H1 (cell line): Measurements from ENCODE around the gene TOGARAM1. TPM values are rescaled to one million over a fixed set of nuclear protein-coding genes. Genes with fewer than 3 reads are reported as not detected.

Source experiments
- CTCF ChIA-PET: fragments of 300-600 bp; sonication (Branson Sonifier 250); formaldehyde crosslinking; loops from one replicate; lab custom pipeline; 2021; ENCODE audit not compliant: partially characterized antibody; lab: Charles Lee
- POLR2A ChIA-PET: fragments of 300-600 bp; sonication (Branson Sonifier 250); formaldehyde crosslinking; loops from one replicate; lab custom pipeline; 2021; ENCODE audit warnings: inconsistent platforms; ENCODE audit not compliant: partially characterized antibody; lab: Charles Lee
- DNase-seq, 2 experiments: peaks; one replicate each; pipeline versions ENCODE4 v3.0.0 to v3.0.0-alpha.2; 2010 to 2022; ENCODE audit warnings: low spot score in 2 of 2, low read depth in 1 of 2, mixed read lengths in 1 of 2
- FAIRE-seq: peaks from 2 replicates; lab custom pipeline; 2011; peaks lifted over from hg19 to GRCh38; lab: Jason Lieb, UNC
- H2AFZ ChIP-seq: 2 replicates; pipeline ENCODE4 v1.8.1; 2012; ENCODE audit warnings: low read length, inconsistent platforms
- H2AK5ac ChIP-seq: 2 replicates; pipeline ENCODE4 v1.6.1; 2013; ENCODE audit warnings: low read depth, low read length
- H2BK120ac ChIP-seq: replicated peaks from 2 replicates; pipeline ENCODE3; 2013; ENCODE audit warnings: low read depth, low read length, inconsistent platforms
- H2BK12ac ChIP-seq: 2 replicates; pipeline ENCODE4 v1.6.1; 2013; ENCODE audit warnings: low read depth, low read length
- H2BK15ac ChIP-seq: 2 replicates; pipeline ENCODE4 v1.6.1; 2013; ENCODE audit warnings: low read length
- H2BK20ac ChIP-seq: 2 replicates; pipeline ENCODE4 v1.6.1; 2013; ENCODE audit warnings: low read length
- H2BK5ac ChIP-seq: 2 replicates; pipeline ENCODE4 v1.6.1; 2013; ENCODE audit warnings: low read depth, low read length
- H3K14ac ChIP-seq: 2 replicates; pipeline ENCODE4 v1.6.1; 2013; ENCODE audit warnings: inconsistent platforms; ENCODE audit not compliant: insufficient read length
- H3K18ac ChIP-seq: 2 replicates; pipeline ENCODE4 v1.6.1; 2013; ENCODE audit warnings: low read length; ENCODE audit errors: extremely low read depth
- H3K23ac ChIP-seq: 2 replicates; pipeline ENCODE4 v1.6.1; 2013; ENCODE audit warnings: inconsistent platforms; ENCODE audit not compliant: insufficient read length
- H3K23me2 ChIP-seq: 2 replicates; pipeline ENCODE4 v1.6.1; 2013; ENCODE audit warnings: low read depth, low read length
- H3K27ac ChIP-seq: 2 replicates; pipeline ENCODE4 v1.6.1; 2011; ENCODE audit warnings: low read depth, low read length, inconsistent platforms
- H3K27me3 ChIP-seq, 4 experiments: replicated peaks in 1 of 4; 1 replicate in 1 of 4; 2 replicates in 3 of 4; pipeline versions ENCODE4 v1.6.1 to v1.8.1; 2011 to 2013; ENCODE audit warnings: low read length in 3 of 4, mild to moderate bottlenecking in 3 of 4, inconsistent platforms in 2 of 4, mixed read lengths in 2 of 4, moderate library complexity in 1 of 4; ENCODE audit not compliant: control insufficient read depth in 3 of 4, insufficient read depth in 3 of 4; ENCODE audit errors: extremely low read depth in 1 of 4
- H3K36me3 ChIP-seq, 4 experiments: 2 replicates each; pipeline versions ENCODE4 v1.6.1 to v1.8.1; 2011 to 2013; ENCODE audit warnings: mild to moderate bottlenecking in 4 of 4, low read length in 3 of 4, moderate library complexity in 2 of 4, control low read depth in 1 of 4, inconsistent platforms in 1 of 4; ENCODE audit not compliant: insufficient read depth in 4 of 4, control insufficient read depth in 2 of 4
- H3K4ac ChIP-seq: replicated peaks from 2 replicates; pipeline ENCODE3; 2013; ENCODE audit warnings: low read length, low read depth, mixed read lengths, inconsistent platforms; ENCODE audit not compliant: insufficient read length
- H3K4me1 ChIP-seq, 4 experiments: replicated peaks in 1 of 4; 1 replicate in 1 of 4; 2 replicates in 3 of 4; pipeline versions ENCODE4 v1.6.1 to v1.8.1; 2011 to 2013; ENCODE audit warnings: low read length in 3 of 4, inconsistent platforms in 2 of 4, mixed read lengths in 1 of 4; ENCODE audit not compliant: insufficient read depth in 4 of 4, control insufficient read depth in 3 of 4
- H3K4me2 ChIP-seq, 2 experiments: 2 replicates each; pipeline versions ENCODE4 v1.6.1 to v1.8.1; 2011 to 2013; ENCODE audit warnings: low read depth in 2 of 2, low read length in 2 of 2, control low read depth in 1 of 2, inconsistent platforms in 1 of 2, mild to moderate bottlenecking in 1 of 2; ENCODE audit not compliant: insufficient read depth in 1 of 2
- H3K4me3 ChIP-seq, 4 experiments: fragments of 200-600, 300-600 bp in 1 of 4; sonication (generic), shearing (Covaris generic), sonication (Bioruptor Twin) in 1 of 4; 2 replicates each; pipeline versions ENCODE4 v1.5.1 to v1.8.1; 2011 to 2016; ENCODE audit warnings: low read length in 4 of 4, low read depth in 3 of 4, control low read depth in 2 of 4, inconsistent platforms in 2 of 4, mild to moderate bottlenecking in 2 of 4, mixed read lengths in 1 of 4, moderate library complexity in 1 of 4; ENCODE audit not compliant: insufficient read depth in 2 of 4; ENCODE audit errors: extremely low read depth in 1 of 4
- H3K56ac ChIP-seq: replicated peaks from 2 replicates; pipeline ENCODE3; 2013; ENCODE audit warnings: low read depth, mild to moderate bottlenecking, mixed read lengths, low read length, inconsistent platforms; ENCODE audit not compliant: insufficient read length
- H3K79me1 ChIP-seq: 2 replicates; pipeline ENCODE4 v1.6.1; 2013; ENCODE audit warnings: low read depth, low read length, control low read depth
- H3K79me2 ChIP-seq, 2 experiments: 2 replicates each; pipeline versions ENCODE4 v1.6.1 to v1.8.1; 2012 to 2013; ENCODE audit warnings: low read length in 2 of 2, mild to moderate bottlenecking in 2 of 2, inconsistent platforms in 1 of 2; ENCODE audit not compliant: insufficient read depth in 2 of 2, control insufficient read depth in 1 of 2
- H3K9ac ChIP-seq, 4 experiments: replicated peaks in 1 of 4; 1 replicate in 1 of 4; 2 replicates in 3 of 4; pipeline versions ENCODE4 v1.6.1 to v1.8.1; 2011 to 2013; ENCODE audit warnings: low read depth in 3 of 4, low read length in 3 of 4, control low read depth in 2 of 4, mild to moderate bottlenecking in 2 of 4, moderate library complexity in 2 of 4, inconsistent platforms in 1 of 4; ENCODE audit errors: extremely low read depth in 1 of 4
- H3K9me3 ChIP-seq, 2 experiments: 2 replicates each; pipeline versions ENCODE4 v1.6.1 to v1.8.1; 2012 to 2013; ENCODE audit warnings: mild to moderate bottlenecking in 2 of 2, moderate library complexity in 2 of 2, control low read depth in 1 of 2, inconsistent platforms in 1 of 2, low read depth in 1 of 2, low read length in 1 of 2, mixed read lengths in 1 of 2; ENCODE audit not compliant: insufficient read depth in 2 of 2
- H4K20me1 ChIP-seq, 2 experiments: replicated peaks in 1 of 2; 2 replicates each; pipeline versions ENCODE3 to v1.8.1; 2011 to 2013; ENCODE audit warnings: inconsistent platforms in 2 of 2, low read length in 2 of 2, mild to moderate bottlenecking in 1 of 2; ENCODE audit not compliant: insufficient read depth in 2 of 2, control insufficient read depth in 1 of 2
- H4K5ac ChIP-seq: 2 replicates; pipeline ENCODE4 v1.6.1; 2013; ENCODE audit warnings: low read length, low read depth, mixed read lengths, inconsistent platforms; ENCODE audit not compliant: insufficient read length
- H4K8ac ChIP-seq: 2 replicates; pipeline ENCODE4 v1.8.0; 2013; ENCODE audit warnings: mild to moderate bottlenecking, moderate library complexity, low read length, inconsistent platforms; ENCODE audit not compliant: insufficient read depth; ENCODE audit errors: extremely low read depth
- H4K91ac ChIP-seq: replicated peaks from 2 replicates; pipeline ENCODE3; 2013; ENCODE audit warnings: low read length, mixed read lengths, inconsistent platforms; ENCODE audit not compliant: insufficient read length
- BCL11A ChIP-seq, 2 experiments: IDR thresholded peaks; one replicate each; pipeline ENCODE4 v1.6.1; 2011; ENCODE audit warnings: low read depth in 2 of 2, low read length in 2 of 2, mild to moderate bottlenecking in 2 of 2
- HDAC2 ChIP-seq, 2 experiments: fragments of 300-600 bp in 1 of 2; sonication (generic) in 1 of 2; IDR thresholded peaks; 2 replicates each; pipeline ENCODE4 v1.6.1; 2011 to 2012; ENCODE audit warnings: low read depth in 2 of 2, low read length in 2 of 2, mild to moderate bottlenecking in 2 of 2, moderate library complexity in 2 of 2, borderline replicate concordance in 1 of 2, inconsistent platforms in 1 of 2
- WGBS, 2 experiments: shearing (Covaris generic) in 1 of 2; methylation state at CpG; one replicate each; pipeline versions ENCODE4 v1.1.6 to v1.1.7; 2013 to 2015; ENCODE audit warnings: low lambda C conversion rate in 2 of 2, mixed read lengths in 2 of 2, inconsistent platforms in 1 of 2, low coverage in 1 of 2, missing lambda C conversion rate in 1 of 2; ENCODE audit not compliant: insufficient replicate concordance in 2 of 2, insufficient coverage in 1 of 2, insufficient read length in 1 of 2; ENCODE audit errors: extremely low coverage in 1 of 2, missing lambda C conversion rate in 1 of 2; 5-methylcytosine and 5-hydroxymethylcytosine counted together
- polyA plus RNA-seq, 7 experiments: library from polyadenylated mRNA; depleted of rRNA in 3 of 7; stranded (reverse) in 5 of 7; unstranded in 2 of 7; fragments of >200 nt in 5 of 7; fragments of 200-250 nt in 2 of 7; gene quantifications; 1 replicate in 5 of 7; 2 replicates in 1 of 7; 4 replicates in 1 of 7; pipeline versions ENCODE4 v1.2.1 to v1.2.3, GENCODE V29; 2011 to 2013; ENCODE audit warnings: missing spikeins in 2 of 7, mixed read lengths in 2 of 7
- total RNA-seq: library from RNA; stranded (reverse); fragmentation: NEBNext Ultra II Directional; extraction: Animal tissue kit (Norgen Biotek cat#: 25700); gene quantifications from 2 replicates; pipeline ENCODE4 v1.2.1, GENCODE V29; 2021

The TOGARAM1 gene
- total and polyA plus RNA-seq, 2 of the 8 experiments (the other 6 are each of a cell fraction or from before 2014, with no cell fraction given): 2.5 to 6.8 TPM

DNA sequence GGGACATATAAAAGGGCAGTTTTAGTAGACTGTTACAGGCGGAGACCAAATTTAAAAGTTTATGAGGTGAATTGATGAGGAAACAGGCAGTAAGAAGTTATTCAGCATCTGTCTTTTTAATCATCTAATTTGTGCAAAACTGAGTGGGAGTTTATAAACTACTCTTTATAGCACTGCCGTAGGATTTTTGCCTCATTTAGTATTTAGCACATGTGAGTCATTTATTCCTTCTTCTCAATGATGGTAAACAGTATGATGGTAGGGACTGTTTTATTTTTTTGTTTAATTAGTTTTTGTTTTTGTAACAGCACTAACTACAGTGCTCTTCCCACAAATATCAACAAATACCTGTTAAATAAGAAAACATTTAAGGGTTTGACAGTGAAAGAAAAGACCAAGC lies 20.6 kb downstream of the TOGARAM1 start:
- TF ChIP-seq HDAC2 (IDR thresholded peaks at IDR 0.05; ENCODE audit: borderline replicate concordance in 1 of 2, low read depth in 2 of 2, low read length in 2 of 2) (no peak), BCL11A (IDR thresholded peaks at IDR 0.05; ENCODE audit: low read depth in 2 of 2, low read length in 2 of 2) (no peak)
- TF ChIP-seq, all 59 proteins: peak for 0
- FAIRE-seq (no peak), DNase-seq (no peak)
- H4K8ac ChIP-seq: no peak overlapping the region
- H3K27me3 ChIP-seq: peaks cover 0 to 1% (median 0%) of the 10 kb centered on the region in 4 experiments; a peak in 1 of 7 replicates
- no peaks in the 10 kb centered on the region for H4K20me1 ChIP-seq
- no peaks in the 10 kb centered on the region for H3K9me3 ChIP-seq
- no peak overlapping the region for H3K56ac ChIP-seq
- no peak overlapping the region for H3K9ac ChIP-seq
- H2BK120ac ChIP-seq: no peak overlapping the region
- H2BK15ac ChIP-seq: no peak overlapping the region
- H3K18ac ChIP-seq: no peak overlapping the region
- no peak overlapping the region for H3K4ac ChIP-seq
- H3K4me2 ChIP-seq: no peak overlapping the region
- H2AK5ac ChIP-seq: no peak overlapping the region
- no peak overlapping the region for H2BK12ac ChIP-seq
- no peak overlapping the region for H2AFZ ChIP-seq
- peaks cover 0 to 21% of the 10 kb centered on the region in 2 experiments; a peak in 2 of 4 replicates for H3K79me2 ChIP-seq
- no peak overlapping the region for H4K91ac ChIP-seq
- H3K14ac ChIP-seq: no peak overlapping the region
- no peak overlapping the region for H3K23ac ChIP-seq
- no peak overlapping the region for H2BK20ac ChIP-seq
- no peaks in the 10 kb centered on the region for H3K23me2 ChIP-seq
- no peaks in the 10 kb centered on the region for H3K36me3 ChIP-seq
- 86% methylated on average over 2 of the region's 2 CpGs; no CpG with 5 or more reads in 1 of the 2 experiments for WGBS, 2 experiments
- no peak overlapping the region for H4K5ac ChIP-seq
- no peak overlapping the region for H3K27ac ChIP-seq
- no peak overlapping the region for H3K4me3 ChIP-seq
- POLR2A ChIA-PET: no interaction called here
- H3K79me1 ChIP-seq: no peaks in the 10 kb centered on the region
- no peaks in the 10 kb centered on the region for H3K4me1 ChIP-seq
- H2BK5ac ChIP-seq: no peak overlapping the region
- CTCF ChIA-PET: no interaction called here
